ENCODE measurements around the gene PBX3.

Gene PBX3

DNA sequence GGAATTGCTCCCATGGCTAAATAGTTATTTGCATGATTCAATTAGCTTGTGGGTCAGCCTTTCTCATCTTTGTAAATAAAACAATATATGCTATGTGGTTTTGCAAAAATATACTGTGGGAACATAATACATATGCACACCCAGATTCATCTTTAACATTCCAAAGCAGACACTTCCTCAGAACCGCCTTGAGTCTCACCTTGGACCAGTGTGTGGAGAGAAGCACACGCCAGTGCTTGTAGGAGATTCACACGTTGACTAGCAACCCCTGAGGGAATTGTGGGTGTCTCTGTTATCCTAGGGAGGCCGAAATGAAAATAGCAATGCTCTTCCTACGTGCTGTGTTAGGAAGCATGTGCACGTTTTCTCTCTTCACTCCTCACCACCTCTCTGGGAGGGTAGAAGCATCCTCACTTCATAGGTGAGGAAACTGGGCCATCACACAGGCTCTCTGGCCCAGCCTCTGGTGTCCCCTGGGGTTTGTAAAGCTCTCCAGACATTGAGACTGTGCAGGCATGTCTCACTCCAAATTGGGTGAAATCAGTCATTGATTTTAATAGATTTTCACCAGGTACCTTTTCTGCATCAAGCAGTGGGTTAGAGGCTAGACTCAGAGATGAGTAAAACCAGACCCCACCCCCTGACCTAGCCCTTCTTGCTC lies 221.7 kb downstream of the PBX3 start:
- Histone ChIP-seq H3K9me3 (no peaks in the 10 kb centered on the region), H3K27ac (no peak overlapping the region), H3K4me3 (no peak overlapping the region), H3K27me3 (no peaks in the 10 kb centered on the region), H3K4me1 (no peaks in the 10 kb centered on the region), H3K36me3 (peaks cover 0 to 20% (median 11%) of the 10 kb centered on the region in 3 donors)
- no peak for DNase-seq
- TF ChIP-seq, protein P1, sequence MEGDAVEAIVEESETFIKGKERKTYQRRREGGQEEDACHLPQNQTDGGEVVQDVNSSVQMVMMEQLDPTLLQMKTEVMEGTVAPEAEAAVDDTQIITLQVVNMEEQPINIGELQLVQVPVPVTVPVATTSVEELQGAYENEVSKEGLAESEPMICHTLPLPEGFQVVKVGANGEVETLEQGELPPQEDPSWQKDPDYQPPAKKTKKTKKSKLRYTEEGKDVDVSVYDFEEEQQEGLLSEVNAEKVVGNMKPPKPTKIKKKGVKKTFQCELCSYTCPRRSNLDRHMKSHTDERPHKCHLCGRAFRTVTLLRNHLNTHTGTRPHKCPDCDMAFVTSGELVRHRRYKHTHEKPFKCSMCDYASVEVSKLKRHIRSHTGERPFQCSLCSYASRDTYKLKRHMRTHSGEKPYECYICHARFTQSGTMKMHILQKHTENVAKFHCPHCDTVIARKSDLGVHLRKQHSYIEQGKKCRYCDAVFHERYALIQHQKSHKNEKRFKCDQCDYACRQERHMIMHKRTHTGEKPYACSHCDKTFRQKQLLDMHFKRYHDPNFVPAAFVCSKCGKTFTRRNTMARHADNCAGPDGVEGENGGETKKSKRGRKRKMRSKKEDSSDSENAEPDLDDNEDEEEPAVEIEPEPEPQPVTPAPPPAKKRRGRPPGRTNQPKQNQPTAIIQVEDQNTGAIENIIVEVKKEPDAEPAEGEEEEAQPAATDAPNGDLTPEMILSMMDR (IDR thresholded peaks at IDR 0.05), result no peak
- intact Hi-C loops (cut with DNase I; ENCODE audit: low total_unique reads), result no loop called here

- intact Hi-C loops (cut with DNase I; ENCODE audit: low total_unique reads), result no loop called here
- H3K9me3 ChIP-seq, result no peaks in the 10 kb centered on the region
- H3K27ac ChIP-seq, result no peak overlapping the region
- H3K4me1 ChIP-seq, result no peaks in the 10 kb centered on the region
- H3K27me3 ChIP-seq, result no peaks in the 10 kb centered on the region
- H3K4me3 ChIP-seq, result no peak overlapping the region
- TF ChIP-seq, protein P1 (IDR thresholded peaks at IDR 0.05), result no peak
- DNase-seq, result no peak
- peaks cover 0 to 20% (median 11%) of the 10 kb centered on the region in 3 donors for H3K36me3 ChIP-seq
Observed at GRCh38 chr9:125969462-125969861, 222.3 kb downstream of the PBX3 start.

DNA sequence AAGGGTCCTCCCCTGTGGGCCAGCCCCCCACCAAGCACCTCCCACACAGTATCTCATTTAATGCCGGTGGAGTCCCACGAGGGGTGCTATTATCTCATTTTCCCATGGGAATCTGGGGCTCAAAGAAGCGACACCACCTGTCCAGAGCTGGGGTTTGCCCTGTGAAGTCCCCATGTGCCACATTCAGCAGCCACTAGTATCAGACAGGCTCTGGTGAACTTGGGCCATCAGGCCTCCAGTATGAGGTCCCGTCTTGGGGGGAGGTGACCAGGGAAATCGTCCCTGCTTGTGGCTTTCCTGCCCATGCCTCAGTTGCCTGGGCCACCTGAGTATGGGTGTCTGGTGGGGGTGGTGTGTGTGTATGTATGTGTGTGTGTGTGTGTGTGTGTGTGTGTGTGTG lies 222.7 kb downstream of the PBX3 start:
- Histone ChIP-seq H3K4me1 (no peaks in the 10 kb centered on the region), H3K4me3 (no peak overlapping the region), H3K27ac (no peak overlapping the region), H3K9me3 (peaks cover 0 to 3% (median 0%) of the 10 kb centered on the region in 3 donors), H3K36me3 (peaks cover 0 to 18% (median 9%) of the 10 kb centered on the region in 3 donors), H3K27me3 (no peaks in the 10 kb centered on the region)
- no peak for DNase-seq
- intact Hi-C loops (cut with DNase I; ENCODE audit: low total_unique reads), result no loop called here
- TF ChIP-seq, protein P1 (IDR thresholded peaks at IDR 0.05), result no peak

GRCh38 chr9:125970340-125970739 lies 223.2 kb downstream of the PBX3 start:
- H3K4me3 ChIP-seq, result no peak overlapping the region
- H3K27ac ChIP-seq, result no peak overlapping the region
- intact Hi-C loops (cut with DNase I; ENCODE audit: low total_unique reads), result no loop called here
- no peaks in the 10 kb centered on the region for H3K4me1 ChIP-seq
- no peak for DNase-seq
- TF ChIP-seq, protein P1 (IDR thresholded peaks at IDR 0.05), result no peak
- H3K36me3 ChIP-seq, result peaks cover 0 to 13% (median 6%) of the 10 kb centered on the region in 3 donors
- H3K9me3 ChIP-seq, result peaks cover 0 to 8% (median 0%) of the 10 kb centered on the region in 3 donors
- H3K27me3 ChIP-seq, result no peaks in the 10 kb centered on the region

- Histone ChIP-seq H3K36me3 (peaks cover 0 to 6% (median 6%) of the 10 kb centered on the region in 3 donors), H3K4me1 (no peaks in the 10 kb centered on the region), H3K27me3 (no peaks in the 10 kb centered on the region), H3K4me3 (no peak overlapping the region), H3K27ac (no peak overlapping the region), H3K9me3 (peaks cover 0 to 12% (median 0%) of the 10 kb centered on the region in 3 donors)
- DNase-seq, result no peak
- intact Hi-C loops (cut with DNase I; ENCODE audit: low total_unique reads), result no loop called here
- TF ChIP-seq, protein P1 (IDR thresholded peaks at IDR 0.05), result no peak
Observed at GRCh38 chr9:125971050-125971449, 223.9 kb downstream of the PBX3 start.
